Activated T-cell treated with anti-CD3 and anti-CD28 coated beads, Interleukin-2, amount 50 U/mL, for 24 hours (primary cell): ENCODE measurements around the gene CCL28.
"Not testable (repeated sequence)": the region's sequence is repeated elsewhere in the genome, so short reads cannot be mapped to it uniquely, and the experiment has no call there.

Source experiments
- DNase-seq: peaks from one replicate; pipeline ENCODE4 v3.0.0-alpha.2; 2020
- H3K27ac Mint-ChIP-seq: 2 replicates; pipeline ENCODE4 v1.8.0; 2020; ENCODE audit warnings: mild to moderate bottlenecking, mixed read lengths
- H3K27me3 Mint-ChIP-seq: 2 replicates; pipeline ENCODE4 v1.8.0; 2020; ENCODE audit warnings: mixed read lengths
- H3K36me3 Mint-ChIP-seq: 2 replicates; pipeline ENCODE4 v1.8.0; 2020; ENCODE audit warnings: low read depth, mixed read lengths
- H3K4me1 Mint-ChIP-seq: 2 replicates; pipeline ENCODE4 v1.8.0; 2020; ENCODE audit warnings: low read depth, mixed read lengths
- H3K4me3 Mint-ChIP-seq: 2 replicates; pipeline ENCODE4 v1.8.0; 2020; ENCODE audit warnings: mild to moderate bottlenecking, moderate library complexity, mixed read lengths
- H3K9me3 Mint-ChIP-seq: 2 replicates; pipeline ENCODE4 v1.8.0; 2020; ENCODE audit warnings: mixed read lengths

CCL28 gene, protein sequence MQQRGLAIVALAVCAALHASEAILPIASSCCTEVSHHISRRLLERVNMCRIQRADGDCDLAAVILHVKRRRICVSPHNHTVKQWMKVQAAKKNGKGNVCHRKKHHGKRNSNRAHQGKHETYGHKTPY

DNA sequence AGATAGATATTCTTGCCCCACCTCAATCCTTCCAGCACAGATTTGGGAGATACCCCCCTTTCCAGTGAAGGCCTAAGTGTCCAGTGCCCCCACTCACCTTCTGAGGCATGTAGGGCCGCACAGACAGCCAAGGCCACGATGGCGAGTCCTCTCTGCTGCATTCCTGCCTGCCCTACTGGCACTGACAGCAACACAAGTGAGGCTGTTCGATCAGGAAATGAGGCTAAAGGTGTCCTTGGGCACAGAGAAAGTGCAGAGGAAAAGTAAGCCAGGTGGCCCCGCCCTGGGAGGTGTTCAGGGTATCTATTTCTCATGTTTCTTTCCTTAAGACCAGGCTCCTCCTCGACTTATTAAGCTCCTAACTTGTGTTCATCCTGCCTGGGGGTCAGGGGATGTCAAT is at the start of gene CCL28:
CCL28 (minus strand) TSS at position 236 of the 400 bp plus-strand sequence; CDS start at position 161, 75 bp downstream.
- Mint-ChIP-seq H3K9me3 (no peaks in the 10 kb centered on the region), H3K4me1 (no peaks in the 10 kb centered on the region), H3K27me3 (no peaks in the 10 kb centered on the region), H3K4me3 (no peak within 1 kb of the TSS), H3K27ac (no peak within 1 kb of the TSS), H3K36me3 (no peaks in the 10 kb centered on the region)
- DNase-seq: no peak

DNA sequence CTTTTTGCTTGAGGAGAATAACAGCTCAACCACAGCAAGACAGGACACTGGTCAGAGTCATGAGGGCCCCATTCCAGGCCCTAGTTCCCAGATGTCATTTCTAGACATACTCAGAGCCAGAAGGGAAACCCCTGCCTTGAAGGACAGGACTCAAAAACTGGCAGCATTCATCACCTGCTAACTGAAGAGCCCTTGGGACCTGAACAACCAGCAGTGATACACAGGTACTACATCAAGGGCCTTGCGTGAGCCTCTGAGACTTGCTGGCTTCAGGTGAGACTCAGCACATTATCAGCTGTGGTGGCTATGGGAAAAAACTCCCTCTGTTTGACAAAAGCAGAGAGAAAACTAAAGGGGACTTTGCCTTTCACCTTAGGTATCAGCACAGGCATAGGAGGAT is 48.9 kb upstream of the CCL28 start:
- H3K9me3 Mint-ChIP-seq: peaks cover 10% of the 10 kb centered on the region
- peaks cover 6% of the 10 kb centered on the region for H3K4me1 Mint-ChIP-seq
- peaks cover 83% of the 10 kb centered on the region for H3K36me3 Mint-ChIP-seq
- H3K4me3 Mint-ChIP-seq: no peak overlapping the region
- H3K27ac Mint-ChIP-seq: no peak overlapping the region
- no peak for DNase-seq
- no peaks in the 10 kb centered on the region for H3K27me3 Mint-ChIP-seq

DNA sequence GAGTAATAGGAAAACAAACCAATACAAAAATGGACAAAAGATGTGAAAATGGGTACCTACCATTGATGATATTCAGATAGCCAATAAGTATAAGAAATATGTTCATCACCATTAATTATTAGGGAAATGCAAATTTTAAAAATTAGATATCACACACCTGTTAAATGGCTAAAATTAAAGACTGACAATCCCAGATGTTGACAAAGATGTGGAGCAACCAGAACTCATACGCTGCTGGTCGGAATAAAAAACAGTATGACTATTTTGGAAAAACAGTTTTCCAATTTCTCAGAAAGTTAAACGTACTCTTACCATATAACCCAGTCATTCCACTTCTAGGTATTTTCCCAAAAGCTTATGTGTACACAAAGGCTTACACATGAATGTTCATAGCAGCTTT is 44.4 kb upstream of the CCL28 start:
- no peak overlapping the region for H3K27ac Mint-ChIP-seq
- H3K4me1 Mint-ChIP-seq: peaks cover 1% of the 10 kb centered on the region
- H3K36me3 Mint-ChIP-seq: peaks cover 83% of the 10 kb centered on the region
- H3K27me3 Mint-ChIP-seq: no peaks in the 10 kb centered on the region
- no peak for DNase-seq
- H3K4me3 Mint-ChIP-seq: no peak overlapping the region
- H3K9me3 Mint-ChIP-seq: peaks cover 11% of the 10 kb centered on the region

DNA sequence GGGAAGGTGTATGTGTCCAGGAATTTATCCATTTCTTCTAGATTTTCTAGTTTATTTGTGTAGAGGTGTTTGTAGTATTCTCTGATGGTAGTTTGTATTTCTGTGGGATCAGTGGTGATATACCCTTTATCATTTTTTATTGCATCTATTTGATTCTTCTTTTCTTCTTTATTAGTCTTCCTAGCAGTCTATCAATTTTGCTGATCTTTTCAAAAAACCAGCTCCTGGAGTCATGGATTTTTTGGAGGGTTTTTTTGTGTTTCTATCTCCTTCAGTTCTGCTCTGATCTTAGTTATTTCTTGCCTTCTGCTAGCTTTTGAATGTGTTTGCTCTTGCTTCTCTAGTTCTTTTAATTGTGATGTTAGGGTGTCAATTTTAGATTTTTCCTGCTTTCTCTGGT is 29.4 kb upstream of the CCL28 start:
- H3K4me1 Mint-ChIP-seq, DNase-seq, H3K4me3 Mint-ChIP-seq, H3K27ac Mint-ChIP-seq, H3K27me3 Mint-ChIP-seq: not testable (repeated sequence)
- peaks cover 42% of the 10 kb centered on the region for H3K36me3 Mint-ChIP-seq
- H3K9me3 Mint-ChIP-seq: peaks cover 56% of the 10 kb centered on the region

DNA sequence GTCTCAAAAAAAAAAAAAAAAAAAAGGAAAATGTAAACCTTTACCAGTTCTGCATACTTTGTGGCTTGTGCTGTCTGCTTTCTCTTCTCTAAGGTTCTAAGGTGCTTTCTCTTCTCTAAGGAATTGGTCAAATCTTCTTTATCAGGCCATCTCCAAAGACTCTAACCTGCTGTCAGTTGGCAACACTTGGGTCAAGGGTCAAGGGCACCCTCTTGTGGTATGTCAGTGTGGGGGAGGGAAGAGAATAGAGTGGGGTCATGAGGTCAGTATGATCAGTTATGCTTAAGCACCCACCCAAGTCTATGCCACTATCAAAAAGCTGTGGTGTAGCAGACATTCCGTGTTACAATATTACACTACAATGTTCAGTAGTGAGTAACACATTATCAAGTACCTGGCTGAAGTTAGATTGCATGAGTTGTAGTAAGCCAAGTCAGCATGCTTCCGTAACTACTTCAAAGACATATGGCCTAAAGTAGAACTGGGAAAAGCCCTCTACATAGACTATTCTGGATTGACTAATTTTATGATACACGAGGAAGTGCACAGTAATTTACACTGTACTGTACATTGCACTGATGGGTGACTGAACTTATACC is 25.0 kb upstream of the CCL28 start:
- no peaks in the 10 kb centered on the region for H3K4me1 Mint-ChIP-seq
- peaks cover 40% of the 10 kb centered on the region for H3K9me3 Mint-ChIP-seq
- H3K36me3 Mint-ChIP-seq: peaks cover 4% of the 10 kb centered on the region
- no peak overlapping the region for H3K27ac Mint-ChIP-seq
- no peaks in the 10 kb centered on the region for H3K27me3 Mint-ChIP-seq
- no peak overlapping the region for H3K4me3 Mint-ChIP-seq
- no peak for DNase-seq

DNA sequence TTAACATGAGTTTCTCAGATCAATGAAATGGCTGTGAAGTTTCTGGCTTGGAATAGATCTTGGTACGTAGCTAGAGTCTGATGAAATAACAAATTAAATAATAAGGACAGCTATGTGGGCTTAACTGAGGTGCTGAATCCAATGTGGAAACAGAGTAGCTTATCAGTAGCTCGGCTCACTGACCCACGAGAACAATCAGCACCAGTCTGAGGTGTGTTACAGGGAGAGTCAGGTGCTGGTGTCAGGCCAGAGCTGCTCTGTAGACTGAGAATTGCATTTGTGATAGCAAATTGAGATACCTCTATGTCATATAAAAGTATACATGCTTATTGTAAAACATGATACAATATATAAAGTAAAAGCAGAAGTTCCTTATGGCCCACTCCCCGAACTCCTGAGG is 21.2 kb upstream of the CCL28 start:
- DNase-seq: no peak
- no peak overlapping the region for H3K4me3 Mint-ChIP-seq
- no peaks in the 10 kb centered on the region for H3K36me3 Mint-ChIP-seq
- no peaks in the 10 kb centered on the region for H3K27me3 Mint-ChIP-seq
- H3K4me1 Mint-ChIP-seq: no peaks in the 10 kb centered on the region
- H3K9me3 Mint-ChIP-seq: peaks cover 14% of the 10 kb centered on the region
- no peak overlapping the region for H3K27ac Mint-ChIP-seq

DNA sequence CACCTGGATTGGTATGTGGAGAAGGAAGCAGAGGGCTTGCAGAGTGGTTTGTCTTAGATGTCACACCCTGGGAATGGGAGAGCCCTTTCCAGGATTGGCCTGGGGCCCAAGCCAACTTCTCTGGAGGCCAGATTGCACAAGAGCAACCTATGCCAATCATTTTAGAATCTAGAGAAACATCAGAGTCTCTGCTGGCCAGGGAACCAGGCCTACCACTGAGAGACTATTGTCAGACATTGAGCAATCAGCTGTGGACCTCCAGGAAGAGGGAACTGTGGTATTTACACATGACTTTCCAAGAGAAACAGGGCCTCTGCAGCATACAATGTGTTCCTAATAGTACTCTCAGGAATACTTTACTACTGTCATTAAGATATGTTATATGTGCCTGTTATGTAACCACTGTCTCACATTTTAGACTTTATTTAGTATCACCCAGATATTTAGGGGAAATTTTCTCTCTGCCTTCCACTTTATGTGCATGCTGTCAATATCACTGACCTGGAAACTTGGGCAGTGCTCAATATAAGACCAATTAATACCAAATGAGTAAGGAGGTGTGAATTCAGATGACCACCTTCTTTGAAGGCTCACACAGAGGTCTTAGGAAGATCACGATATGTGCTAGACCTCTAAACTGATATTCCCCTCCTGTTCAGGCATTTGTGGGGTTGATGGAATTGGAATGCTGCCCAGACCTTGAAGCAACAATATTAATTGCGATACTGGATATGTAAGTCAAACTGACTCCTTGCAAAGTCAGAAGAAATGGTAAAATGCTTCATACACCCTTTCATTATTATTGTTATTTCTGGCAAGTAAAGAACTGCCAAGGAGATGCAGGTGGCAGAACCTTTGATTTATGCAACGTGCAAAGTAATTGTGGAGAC is 20.5 kb upstream of the CCL28 start:
- DNase-seq: no peak
- no peak overlapping the region for H3K27ac Mint-ChIP-seq
- H3K9me3 Mint-ChIP-seq: peaks cover 8% of the 10 kb centered on the region
- no peaks in the 10 kb centered on the region for H3K4me1 Mint-ChIP-seq
- H3K27me3 Mint-ChIP-seq: no peaks in the 10 kb centered on the region
- H3K36me3 Mint-ChIP-seq: no peaks in the 10 kb centered on the region
- no peak overlapping the region for H3K4me3 Mint-ChIP-seq

DNA sequence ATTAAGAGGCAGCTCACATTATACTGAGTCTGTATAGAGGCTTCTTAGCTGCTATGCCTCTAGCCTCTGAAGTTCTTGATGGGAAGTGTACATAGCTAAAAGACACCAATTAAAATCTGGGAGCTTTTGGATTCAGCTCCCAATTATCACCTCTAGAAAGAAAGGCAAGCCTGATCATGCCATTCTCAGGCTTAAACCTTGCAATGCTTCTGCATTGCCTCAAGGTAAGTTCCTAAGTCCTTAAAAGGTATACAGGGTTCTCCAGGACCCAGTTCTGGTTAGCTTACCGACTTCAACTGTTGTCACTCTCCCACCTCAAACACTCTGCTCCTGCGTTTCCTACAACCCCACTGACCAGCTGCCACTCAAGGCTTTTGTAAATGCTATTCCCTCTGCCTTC is 17.5 kb upstream of the CCL28 start:
- Mint-ChIP-seq H3K9me3 (no peaks in the 10 kb centered on the region), H3K27ac (no peak overlapping the region), H3K4me1 (no peaks in the 10 kb centered on the region), H3K36me3 (no peaks in the 10 kb centered on the region), H3K27me3 (no peaks in the 10 kb centered on the region), H3K4me3 (no peak overlapping the region)
- no peak for DNase-seq

DNA sequence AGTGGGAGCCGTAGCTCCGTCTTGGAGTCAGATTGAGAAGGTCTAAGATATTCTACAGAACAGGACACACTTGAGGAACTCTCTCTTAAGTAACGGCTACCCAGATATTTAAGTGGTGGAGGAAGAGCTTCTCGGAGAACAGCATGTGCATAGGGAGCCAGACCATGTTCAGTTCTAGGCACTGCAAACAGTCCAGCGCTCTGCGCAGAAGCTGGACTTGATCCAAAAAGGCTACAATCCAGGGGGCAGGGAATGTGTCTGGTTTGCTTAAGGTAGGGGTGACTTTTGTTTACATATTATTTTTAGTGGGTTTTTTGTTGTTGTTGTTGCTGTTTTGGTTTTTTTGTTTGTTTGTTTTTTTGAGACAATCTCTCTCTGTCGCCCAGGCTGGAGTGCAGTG is 16.8 kb upstream of the CCL28 start:
- no peaks in the 10 kb centered on the region for H3K36me3 Mint-ChIP-seq
- H3K4me3 Mint-ChIP-seq: no peak overlapping the region
- no peaks in the 10 kb centered on the region for H3K9me3 Mint-ChIP-seq
- no peaks in the 10 kb centered on the region for H3K4me1 Mint-ChIP-seq
- no peak overlapping the region for H3K27ac Mint-ChIP-seq
- DNase-seq: no peak
- H3K27me3 Mint-ChIP-seq: no peaks in the 10 kb centered on the region

DNA sequence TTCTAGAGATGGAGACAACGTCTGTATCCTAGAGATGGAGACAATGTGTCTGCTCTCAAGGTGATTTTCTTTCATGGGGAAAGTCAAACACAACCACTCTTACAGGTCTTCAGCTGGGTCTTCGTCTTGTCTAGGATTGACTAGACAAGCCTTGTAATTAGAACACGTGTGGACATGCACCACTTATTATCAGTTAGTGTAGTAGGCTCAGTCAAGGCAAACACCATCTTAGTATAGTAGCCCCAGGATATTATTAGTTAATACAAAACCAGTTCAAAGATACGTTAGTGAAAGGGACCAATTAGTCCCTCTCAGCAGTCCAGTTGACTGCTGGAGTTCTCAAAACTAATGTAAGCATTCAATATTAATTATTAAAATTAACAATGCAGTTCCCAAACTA is 15.1 kb upstream of the CCL28 start:
- H3K27ac Mint-ChIP-seq: no peak overlapping the region
- no peak overlapping the region for H3K4me3 Mint-ChIP-seq
- H3K9me3 Mint-ChIP-seq: no peaks in the 10 kb centered on the region
- DNase-seq: no peak
- no peaks in the 10 kb centered on the region for H3K4me1 Mint-ChIP-seq
- no peaks in the 10 kb centered on the region for H3K36me3 Mint-ChIP-seq
- H3K27me3 Mint-ChIP-seq: no peaks in the 10 kb centered on the region

DNA sequence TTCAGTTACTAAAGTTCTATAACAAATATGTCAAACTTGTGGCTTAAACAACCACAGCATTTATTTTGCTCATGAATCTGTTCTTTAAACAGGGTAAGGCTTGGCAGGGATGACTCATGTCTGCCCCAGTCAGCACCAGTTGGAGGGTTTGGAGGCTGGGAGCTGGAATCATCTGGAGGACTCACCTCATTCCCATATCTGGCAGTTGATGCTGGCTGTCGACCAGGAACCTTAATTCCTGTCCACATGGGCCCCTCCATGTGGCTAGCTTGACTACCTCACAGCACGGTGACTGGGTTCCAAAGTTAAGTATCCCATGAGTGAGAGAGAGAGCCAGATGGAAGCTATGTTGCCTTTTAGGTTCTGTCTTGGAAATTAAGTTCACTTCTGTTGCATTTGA is 13.8 kb upstream of the CCL28 start:
- no peaks in the 10 kb centered on the region for H3K9me3 Mint-ChIP-seq
- no peak overlapping the region for H3K27ac Mint-ChIP-seq
- DNase-seq: no peak
- no peaks in the 10 kb centered on the region for H3K27me3 Mint-ChIP-seq
- no peaks in the 10 kb centered on the region for H3K36me3 Mint-ChIP-seq
- no peak overlapping the region for H3K4me3 Mint-ChIP-seq
- no peaks in the 10 kb centered on the region for H3K4me1 Mint-ChIP-seq

DNA sequence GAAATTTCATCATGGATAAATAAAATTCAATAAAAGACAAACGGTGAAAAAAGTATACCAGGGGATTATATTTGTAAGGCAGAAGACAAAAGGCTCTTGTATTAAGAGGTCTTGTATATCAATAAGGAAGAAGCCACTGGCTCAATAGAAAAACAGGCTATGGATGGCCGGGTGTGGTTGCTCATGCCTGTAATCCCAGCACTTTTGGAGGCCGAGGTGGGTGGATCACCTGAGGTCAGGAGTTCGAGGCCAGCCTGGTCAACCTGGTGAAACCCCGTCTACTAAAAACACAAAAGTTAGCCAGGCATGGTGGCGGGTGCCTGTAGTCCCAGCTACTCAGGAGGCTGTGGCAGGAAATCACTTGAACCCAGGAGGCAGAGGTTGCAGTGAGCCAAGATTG is 10.9 kb upstream of the CCL28 start:
- H3K27ac Mint-ChIP-seq, H3K4me3 Mint-ChIP-seq, H3K27me3 Mint-ChIP-seq, H3K4me1 Mint-ChIP-seq, DNase-seq, H3K9me3 Mint-ChIP-seq, H3K36me3 Mint-ChIP-seq: not testable (repeated sequence)

DNA sequence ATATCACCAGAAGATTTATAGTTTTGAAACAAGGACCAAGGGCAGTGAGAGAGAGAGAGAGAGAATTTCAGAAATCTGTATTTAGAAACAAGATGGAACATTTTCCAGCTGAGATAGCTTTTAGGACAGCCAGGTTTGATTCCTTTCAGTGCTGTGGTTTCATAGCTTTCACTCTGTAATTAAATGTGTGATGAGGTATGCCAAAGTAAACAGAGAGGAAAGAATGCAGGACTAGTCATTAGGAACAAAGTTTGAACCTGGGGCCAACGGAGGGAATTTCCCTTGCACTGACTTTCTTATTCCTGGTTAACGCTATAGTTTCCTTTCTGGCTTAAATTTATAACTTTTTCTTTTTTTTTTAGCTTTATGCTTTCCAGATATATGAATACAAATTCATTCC is 10.0 kb upstream of the CCL28 start:
- H3K27me3 Mint-ChIP-seq: no peaks in the 10 kb centered on the region
- no peaks in the 10 kb centered on the region for H3K36me3 Mint-ChIP-seq
- DNase-seq: no peak
- H3K27ac Mint-ChIP-seq: no peak overlapping the region
- no peaks in the 10 kb centered on the region for H3K4me1 Mint-ChIP-seq
- no peak overlapping the region for H3K4me3 Mint-ChIP-seq
- H3K9me3 Mint-ChIP-seq: no peaks in the 10 kb centered on the region

DNA sequence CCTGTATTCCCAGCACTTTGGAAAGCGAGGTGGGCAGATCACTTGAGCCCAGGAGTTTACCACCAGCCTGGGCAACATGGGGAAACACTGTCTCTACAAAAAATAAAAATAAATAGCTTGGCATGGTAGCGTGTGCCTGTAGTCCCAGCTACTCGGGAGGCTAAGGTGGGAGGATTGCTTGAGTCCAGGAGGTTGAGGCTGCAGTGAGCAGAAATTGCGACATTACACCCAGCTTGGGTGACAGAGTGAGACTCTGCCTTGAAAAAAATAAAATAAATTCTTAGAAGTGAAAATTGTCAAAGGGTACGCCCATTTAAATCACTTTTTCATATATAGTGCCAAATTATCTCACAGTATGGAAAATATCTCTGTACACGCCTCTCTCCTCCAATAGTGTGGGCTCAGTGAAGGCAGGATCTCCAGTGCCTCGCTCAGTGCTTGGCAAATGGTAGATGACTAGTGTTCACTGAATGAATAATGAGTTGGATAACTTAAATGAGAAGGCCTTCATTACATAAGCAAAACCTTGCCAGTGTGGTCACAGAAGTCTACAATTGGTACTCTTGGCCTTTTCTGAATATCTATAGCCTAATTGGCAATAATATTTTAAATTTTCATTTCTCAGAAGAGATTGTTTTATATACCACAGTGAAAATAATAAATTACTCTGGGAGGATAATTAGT is 9.4 kb upstream of the CCL28 start:
- DNase-seq: no peak
- Mint-ChIP-seq H3K27me3 (no peaks in the 10 kb centered on the region), H3K4me3 (no peak overlapping the region), H3K4me1 (no peaks in the 10 kb centered on the region), H3K36me3 (no peaks in the 10 kb centered on the region), H3K9me3 (no peaks in the 10 kb centered on the region), H3K27ac (no peak overlapping the region)

DNA sequence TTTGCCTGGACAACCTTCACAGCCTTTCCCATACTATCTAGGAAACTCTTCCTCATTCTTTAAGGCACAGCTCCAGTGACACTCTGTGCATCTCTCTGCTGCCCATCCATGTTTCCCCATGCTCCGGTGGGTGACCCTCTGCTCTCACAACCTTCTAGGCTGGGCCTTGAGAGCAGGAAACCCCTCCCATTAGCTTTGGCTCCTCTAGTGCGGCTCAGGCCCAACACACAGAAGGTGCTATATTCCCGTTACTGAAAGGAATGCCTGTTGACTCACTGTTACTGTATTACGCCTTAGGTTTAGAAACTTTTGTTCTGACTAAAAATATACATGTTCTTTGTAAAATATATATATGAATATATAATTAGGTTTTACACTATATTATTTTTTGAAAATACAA is 8.1 kb upstream of the CCL28 start:
- DNase-seq: no peak
- no peaks in the 10 kb centered on the region for H3K27me3 Mint-ChIP-seq
- no peaks in the 10 kb centered on the region for H3K9me3 Mint-ChIP-seq
- no peaks in the 10 kb centered on the region for H3K36me3 Mint-ChIP-seq
- H3K4me1 Mint-ChIP-seq: no peaks in the 10 kb centered on the region
- H3K27ac Mint-ChIP-seq: no peak overlapping the region
- no peak overlapping the region for H3K4me3 Mint-ChIP-seq
